B cell (primary cell): Measurements from ENCODE around the gene NRXN2. TPM values are rescaled to one million over a fixed set of nuclear protein-coding genes. Genes with fewer than 3 reads are reported as not detected.

Source experiments
- ATAC-seq: fragments of 200-7000 bp; cut with Tn5 transposase; one replicate; pipeline ENCODE4 v1.10.0; 2021; ENCODE audit warnings: low read depth, mild to moderate bottlenecking, moderate number of reproducible peaks, moderate library complexity
- CTCF ChIA-PET: fragments of 350-600 bp; sonication (Branson Sonifier 250); formaldehyde crosslinking; loops from one replicate; lab custom pipeline; 2021; ENCODE audit warnings: antibody characterized with exemption, inconsistent platforms; lab: Charles Lee
- POLR2A ChIA-PET: fragments of 350-600 bp; sonication (Branson Sonifier 250); formaldehyde crosslinking; loops from one replicate; lab custom pipeline; 2021; ENCODE audit warnings: antibody characterized with exemption; lab: Charles Lee
- DNase-seq: peaks from one replicate; pipeline ENCODE4 v3.0.0; 2013
- H2AFZ ChIP-seq: 2 replicates; pipeline ENCODE4 v1.6.1; 2012; ENCODE audit warnings: mild to moderate bottlenecking, low read depth, low read length; ENCODE audit not compliant: insufficient read depth, poor library complexity, severe bottlenecking
- H3K27ac ChIP-seq, 2 donors: 1 replicate in 1 of 2; 2 replicates in 1 of 2; pipeline ENCODE4 v1.5.1; 2012 to 2013; ENCODE audit warnings: low read length in 2 of 2, mild to moderate bottlenecking in 2 of 2, moderate library complexity in 1 of 2
- H3K27me3 ChIP-seq, 4 experiments: fragments of 200-600 bp in 1 of 4; sonication (generic) in 1 of 4; replicated peaks in 1 of 4; 1 replicate in 2 of 4; 2 replicates in 2 of 4; pipeline versions ENCODE4 v1.6.1 to v1.7.0; 2013 to 2016; ENCODE audit warnings: low read length in 3 of 4, mild to moderate bottlenecking in 2 of 4, mixed read lengths in 1 of 4, moderate library complexity in 1 of 4; ENCODE audit not compliant: insufficient read depth in 4 of 4, control insufficient read depth in 3 of 4; ENCODE audit errors: control extremely low read depth in 1 of 4
- H3K36me3 ChIP-seq, 2 experiments: replicated peaks in 1 of 2; 1 replicate in 1 of 2; 2 replicates in 1 of 2; pipeline versions ENCODE4 v1.6.1 to v1.7.1; 2013; ENCODE audit warnings: low read length in 1 of 2; ENCODE audit not compliant: insufficient read depth in 2 of 2, control insufficient read depth in 1 of 2; ENCODE audit errors: control extremely low read depth in 1 of 2, extremely low read depth in 1 of 2
- H3K4me1 ChIP-seq, 2 donors: fragments of 200-600 bp in 1 of 2; sonication (generic) in 1 of 2; 1 replicate in 1 of 2; 2 replicates in 1 of 2; pipeline versions ENCODE4 v1.5.1 to v1.6.1; 2013 to 2017; ENCODE audit warnings: low read length in 2 of 2; ENCODE audit not compliant: control insufficient read depth in 2 of 2, insufficient read depth in 2 of 2
- H3K4me2 ChIP-seq: replicated peaks from 2 replicates; pipeline ENCODE3; 2012; ENCODE audit warnings: mild to moderate bottlenecking, low read depth, low read length; ENCODE audit not compliant: poor library complexity, severe bottlenecking
- H3K4me3 ChIP-seq, 5 experiments: fragments of 200-600 bp in 1 of 5; sonication (generic) in 1 of 5; 1 replicate in 3 of 5; 2 replicates in 2 of 5; pipeline versions ENCODE4 v1.5.1 to v1.7.0; 2011 to 2016; ENCODE audit warnings: low read length in 4 of 5, mild to moderate bottlenecking in 4 of 5, low read depth in 2 of 5, control low read depth in 1 of 5, moderate library complexity in 1 of 5; ENCODE audit not compliant: insufficient read depth in 1 of 5; ENCODE audit errors: control extremely low read depth in 1 of 5, extremely low read depth in 1 of 5
- H3K79me2 ChIP-seq: fragments of 200-600 bp; sonication (generic); one replicate; pipeline ENCODE4 v1.6.0; 2016; ENCODE audit warnings: low read length; ENCODE audit not compliant: control insufficient read depth, insufficient read depth
- H3K9ac ChIP-seq: fragments of 200-600 bp; sonication (generic); 2 replicates; pipeline ENCODE4 v1.6.1; 2017; ENCODE audit warnings: mild to moderate bottlenecking, low read length, moderate library complexity
- H3K9me3 ChIP-seq, 3 donors: one replicate each; pipeline versions ENCODE4 v1.6.1 to v1.7.1; 2013; ENCODE audit warnings: low read length in 2 of 3; ENCODE audit not compliant: control insufficient read depth in 2 of 3, insufficient read depth in 1 of 3; ENCODE audit errors: control extremely low read depth in 1 of 3
- H4K20me1 ChIP-seq: 2 replicates; pipeline ENCODE4 v1.6.0; 2012; ENCODE audit warnings: mild to moderate bottlenecking, low read length; ENCODE audit not compliant: insufficient read depth, control insufficient read depth, poor library complexity, severe bottlenecking
- H3K27ac Mint-ChIP-seq: one replicate; pipeline ENCODE4 v1.8.0; 2021; ENCODE audit warnings: mixed read lengths
- H3K27me3 Mint-ChIP-seq: one replicate; pipeline ENCODE4 v1.8.0; 2021; ENCODE audit warnings: mixed read lengths
- H3K4me1 Mint-ChIP-seq: one replicate; pipeline ENCODE4 v1.8.0; 2021; ENCODE audit warnings: mixed read lengths
- H3K4me3 Mint-ChIP-seq: one replicate; pipeline ENCODE4 v1.8.0; 2021; ENCODE audit warnings: mixed read lengths
- H3K9me3 Mint-ChIP-seq: one replicate; pipeline ENCODE4 v1.8.0; 2022; ENCODE audit warnings: mixed read lengths; ENCODE audit not compliant: insufficient read depth
- EZH2 ChIP-seq: IDR thresholded peaks from 2 replicates; pipeline ENCODE4 v1.6.1; 2012; ENCODE audit warnings: borderline replicate concordance, low read depth, mild to moderate bottlenecking, moderate library complexity, low read length; ENCODE audit not compliant: insufficient read depth, poor library complexity, severe bottlenecking
- WGBS: methylation state at CpG from one replicate; pipeline ENCODE4 v1.1.5; 2013; ENCODE audit warnings: missing lambda C conversion rate; ENCODE audit not compliant: insufficient coverage; 5-methylcytosine and 5-hydroxymethylcytosine counted together
- intact Hi-C: fragments of 100-400 bp; cut with micrococcal nuclease; formaldehyde crosslinking; loops from one replicate; pipeline ENCODE4 v1.10.0; 2022
- polyA plus RNA-seq: library from polyadenylated mRNA; depleted of rRNA; stranded (reverse); fragments of >200 nt; gene quantifications from 2 replicates; pipeline ENCODE4 v1.2.3, GENCODE V29; 2012
- total RNA-seq, 2 donors: library from RNA; stranded (reverse); fragments of 120-200 nt in 1 of 2; gene quantifications; 1 replicate in 1 of 2; 2 replicates in 1 of 2; pipeline versions ENCODE4 v1.2.3 to v1.2.4, GENCODE V29; 2013 to 2022
- TF ChIP-seq, protein P1 (sequence below): fragments of 200-600 bp; IDR thresholded peaks from one replicate; pipeline ENCODE4 v1.8.0; 2022; ENCODE audit warnings: antibody characterized with exemption, mild to moderate bottlenecking

NRXN2 gene
- total and polyA plus RNA-seq, 2 donors (not counting 1 experiment from before 2014, with no cell fraction given) = 0.01 to 0.52 TPM

DNA sequence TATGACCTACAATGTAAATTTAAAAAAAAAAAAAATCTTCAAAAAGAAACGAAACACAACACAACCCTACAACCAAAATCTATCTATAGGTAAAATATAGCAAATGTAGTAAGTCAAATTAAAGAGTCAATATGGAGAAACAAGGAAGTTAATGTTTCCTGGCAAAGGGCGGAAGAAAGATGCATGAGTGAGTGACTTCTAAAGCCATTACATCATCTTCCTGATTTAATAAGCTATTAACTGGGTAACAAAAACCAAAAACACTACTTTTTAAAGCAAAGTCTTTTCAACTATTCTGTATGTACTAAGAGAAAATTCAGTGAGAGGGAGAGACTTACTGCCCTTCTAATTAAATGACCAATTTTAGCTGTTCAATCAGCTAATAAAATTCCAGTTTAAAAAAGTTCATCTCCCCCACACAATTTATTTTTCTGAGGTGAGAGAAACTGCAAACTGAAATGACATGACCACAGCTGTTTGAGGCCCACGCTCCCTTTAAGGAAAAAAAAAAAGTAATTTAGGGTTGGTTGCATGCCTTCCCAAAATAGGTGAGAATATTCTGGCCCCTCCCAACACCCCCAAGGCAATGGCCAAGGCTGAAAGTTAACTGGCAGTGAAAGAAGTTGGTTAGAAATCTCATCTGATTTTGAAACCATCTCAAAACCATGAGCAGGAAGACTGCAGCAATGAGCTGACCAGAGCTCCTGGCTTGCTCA is 49.5 kb upstream of the NRXN2 start:
- peaks cover 96% of the 10 kb centered on the region for H3K4me1 Mint-ChIP-seq
- ATAC-seq = peak; percentile 35
- ChIA-PET POLR2A (interaction anchor here (0.5 to 3.1 kb wide), 22 partner anchors 10 to 1469 kb away, joined by 3 to 47 read pairs (median 4); partner anchors contain the start of genes FAU, MRPL49, PLAAT4 and PYGM), CTCF (interaction anchor here (0.7 to 12.2 kb wide), 14 partner anchors 9 to 826 kb away, joined by 3 to 280 read pairs (median 4); partner anchors contain the start of genes MAP4K2 and RASGRP2)
- intact Hi-C loops = loop anchor here (1.0 kb wide), 2 partner anchors 8 to 27 kb away; no protein-coding TSS in a partner anchor
- H2AFZ ChIP-seq = no peak overlapping the region
- H3K27me3 Mint-ChIP-seq = no peaks in the 10 kb centered on the region
- peak; percentile 67 for DNase-seq
- H3K36me3 ChIP-seq = peaks cover 10 to 98% of the 10 kb centered on the region in 2 experiments
- peak overlapping the region; percentile 79 for H3K4me3 Mint-ChIP-seq
- H3K27ac Mint-ChIP-seq = peak overlapping the region; percentile 84
- H3K9me3 ChIP-seq = no peaks in the 10 kb centered on the region
- no peaks in the 10 kb centered on the region for H3K9me3 Mint-ChIP-seq
- peaks cover 89% of the 10 kb centered on the region for H3K79me2 ChIP-seq
- H3K27ac ChIP-seq = peak overlapping the region; percentile 84 to 94
- H3K4me1 ChIP-seq = peaks cover 91 to 92% of the 10 kb centered on the region in 2 donors
- no CpG with 5 or more reads among the region's 3 CpGs for WGBS
- H3K4me2 ChIP-seq = peak overlapping the region; percentile 73
- no peak for TF ChIP-seq EZH2
- TF ChIP-seq, protein P1, sequence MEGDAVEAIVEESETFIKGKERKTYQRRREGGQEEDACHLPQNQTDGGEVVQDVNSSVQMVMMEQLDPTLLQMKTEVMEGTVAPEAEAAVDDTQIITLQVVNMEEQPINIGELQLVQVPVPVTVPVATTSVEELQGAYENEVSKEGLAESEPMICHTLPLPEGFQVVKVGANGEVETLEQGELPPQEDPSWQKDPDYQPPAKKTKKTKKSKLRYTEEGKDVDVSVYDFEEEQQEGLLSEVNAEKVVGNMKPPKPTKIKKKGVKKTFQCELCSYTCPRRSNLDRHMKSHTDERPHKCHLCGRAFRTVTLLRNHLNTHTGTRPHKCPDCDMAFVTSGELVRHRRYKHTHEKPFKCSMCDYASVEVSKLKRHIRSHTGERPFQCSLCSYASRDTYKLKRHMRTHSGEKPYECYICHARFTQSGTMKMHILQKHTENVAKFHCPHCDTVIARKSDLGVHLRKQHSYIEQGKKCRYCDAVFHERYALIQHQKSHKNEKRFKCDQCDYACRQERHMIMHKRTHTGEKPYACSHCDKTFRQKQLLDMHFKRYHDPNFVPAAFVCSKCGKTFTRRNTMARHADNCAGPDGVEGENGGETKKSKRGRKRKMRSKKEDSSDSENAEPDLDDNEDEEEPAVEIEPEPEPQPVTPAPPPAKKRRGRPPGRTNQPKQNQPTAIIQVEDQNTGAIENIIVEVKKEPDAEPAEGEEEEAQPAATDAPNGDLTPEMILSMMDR = no peak
- peak overlapping the region; percentile 14 to 59 (median 42) for H3K4me3 ChIP-seq
- H3K9ac ChIP-seq = peak overlapping the region; percentile 53
- H3K27me3 ChIP-seq = no peaks in the 10 kb centered on the region
- H4K20me1 ChIP-seq = peaks cover 91% of the 10 kb centered on the region
